Effector CD4-positive, alpha-beta T cell (primary cell): ENCODE measurements around the gene CLTB.
"Not testable (repeated sequence)": the region's sequence is repeated elsewhere in the genome, so short reads cannot be mapped to it uniquely, and the experiment has no call there.

Source experiments
- DNase-seq: peaks from one replicate; pipeline ENCODE4 v3.0.0-alpha.2; 2020
- total RNA-seq: gene quantifications from one replicate; lab custom pipeline; 2026; lab: John Stamatoyannopoulos, UW

The CLTB gene, protein sequence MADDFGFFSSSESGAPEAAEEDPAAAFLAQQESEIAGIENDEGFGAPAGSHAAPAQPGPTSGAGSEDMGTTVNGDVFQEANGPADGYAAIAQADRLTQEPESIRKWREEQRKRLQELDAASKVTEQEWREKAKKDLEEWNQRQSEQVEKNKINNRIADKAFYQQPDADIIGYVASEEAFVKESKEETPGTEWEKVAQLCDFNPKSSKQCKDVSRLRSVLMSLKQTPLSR
- 46.9 reads per million, percentile 67 among the genes with 10 or more reads in this experiment for total RNA-seq

DNA sequence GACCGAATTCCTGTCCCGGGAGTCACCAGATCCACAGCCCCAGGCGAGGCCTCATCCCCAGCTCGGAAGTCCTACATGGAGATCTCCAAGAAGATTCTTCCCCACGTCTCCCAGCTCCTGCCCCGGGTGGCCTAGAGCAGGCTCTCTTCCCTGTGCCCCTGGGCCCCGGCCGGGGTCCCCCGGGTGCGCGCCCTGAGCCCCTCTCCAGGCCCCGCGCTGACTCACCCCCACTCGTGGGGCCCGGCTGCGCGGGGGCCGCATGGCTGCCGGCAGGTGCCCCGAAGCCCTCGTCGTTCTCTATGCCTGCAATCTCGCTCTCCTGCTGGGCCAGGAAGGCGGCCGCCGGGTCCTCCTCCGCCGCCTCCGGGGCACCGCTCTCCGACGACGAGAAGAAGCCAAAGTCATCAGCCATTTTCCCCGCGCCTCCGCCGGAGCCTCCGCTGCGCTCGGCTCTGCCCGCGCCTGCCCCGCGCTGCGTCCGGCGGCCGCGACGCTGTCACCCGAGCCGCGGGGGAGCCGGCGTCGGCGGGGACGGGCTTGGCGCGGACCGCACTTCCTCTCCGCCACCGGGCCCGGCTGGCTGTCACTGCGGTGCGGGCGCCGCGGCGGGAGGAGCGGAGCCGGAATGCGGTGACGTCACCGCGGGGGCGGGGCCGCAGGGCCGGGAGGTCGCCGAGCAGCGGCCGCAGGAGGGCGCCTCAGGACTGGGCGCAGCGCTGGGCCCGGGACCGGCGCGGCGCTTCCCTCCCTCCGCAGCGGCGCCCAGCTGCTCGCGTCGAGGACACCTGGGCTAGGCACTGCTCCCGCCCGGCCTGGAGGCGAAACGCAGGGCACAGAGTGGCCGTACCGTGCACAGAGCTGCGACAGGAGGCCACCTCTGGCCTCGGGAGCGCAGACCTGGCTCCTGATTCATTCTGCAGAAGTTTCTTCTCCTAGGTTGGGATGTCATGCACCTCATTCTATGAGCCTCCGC, at the start of gene CLTB:
TSS of gene CLTB (minus strand) at position 588 of the 973 bp plus-strand sequence. CDS start at position 412, 176 bp downstream.
- DNase-seq, result peak; percentile 89

DNA sequence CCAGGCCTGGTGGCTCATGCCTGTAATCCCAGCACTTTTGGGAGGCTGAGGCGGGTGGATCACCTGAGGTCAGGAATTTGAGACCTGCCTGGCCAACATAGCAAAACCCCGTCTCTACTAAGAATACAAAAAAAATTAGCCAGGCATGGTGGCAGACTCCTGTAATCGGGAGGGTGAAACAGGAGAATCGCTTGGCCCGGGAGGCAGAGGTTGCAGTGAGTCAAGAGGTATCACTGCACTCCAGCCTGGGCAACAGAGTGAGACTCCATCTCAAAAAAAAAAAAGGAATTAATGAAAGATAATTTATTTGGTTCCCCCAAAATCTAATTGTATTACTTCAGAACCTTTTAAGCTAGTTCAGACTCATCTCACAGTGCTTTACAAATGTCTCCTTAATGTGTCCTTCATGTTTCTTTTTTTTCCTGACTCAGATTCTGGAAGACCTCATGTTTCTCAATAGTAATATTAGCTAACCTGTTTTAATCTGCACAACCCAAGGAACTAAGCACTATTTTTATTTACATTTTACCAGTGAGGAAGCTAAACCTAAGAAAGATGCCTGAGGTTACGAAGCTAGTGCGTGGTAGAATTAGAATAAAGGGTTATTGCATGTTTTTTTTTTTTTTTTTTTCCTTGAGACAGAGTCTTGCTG, 46.9 kb upstream of the CLTB start:
- no peak for DNase-seq

DNA sequence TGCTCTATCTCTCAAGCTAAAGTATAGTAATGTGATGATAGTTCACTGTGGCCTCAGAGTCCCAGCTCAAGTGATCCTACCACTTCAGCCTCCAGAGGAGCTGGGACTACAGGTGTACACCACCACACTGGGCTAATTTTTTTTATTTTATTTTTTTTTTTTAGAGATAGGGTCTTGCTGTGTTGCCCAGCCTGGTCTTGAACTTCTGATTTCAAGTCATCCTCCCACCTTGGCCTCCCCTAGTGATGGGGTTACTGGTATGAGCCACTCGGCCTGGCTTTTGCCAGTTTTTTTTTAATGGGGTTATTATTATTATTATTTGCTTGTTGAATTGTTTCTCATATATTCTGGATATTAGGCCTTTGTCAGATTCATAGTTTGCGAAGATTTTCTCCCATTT, 45.0 kb upstream of the CLTB start:
- DNase-seq, result no peak

DNA sequence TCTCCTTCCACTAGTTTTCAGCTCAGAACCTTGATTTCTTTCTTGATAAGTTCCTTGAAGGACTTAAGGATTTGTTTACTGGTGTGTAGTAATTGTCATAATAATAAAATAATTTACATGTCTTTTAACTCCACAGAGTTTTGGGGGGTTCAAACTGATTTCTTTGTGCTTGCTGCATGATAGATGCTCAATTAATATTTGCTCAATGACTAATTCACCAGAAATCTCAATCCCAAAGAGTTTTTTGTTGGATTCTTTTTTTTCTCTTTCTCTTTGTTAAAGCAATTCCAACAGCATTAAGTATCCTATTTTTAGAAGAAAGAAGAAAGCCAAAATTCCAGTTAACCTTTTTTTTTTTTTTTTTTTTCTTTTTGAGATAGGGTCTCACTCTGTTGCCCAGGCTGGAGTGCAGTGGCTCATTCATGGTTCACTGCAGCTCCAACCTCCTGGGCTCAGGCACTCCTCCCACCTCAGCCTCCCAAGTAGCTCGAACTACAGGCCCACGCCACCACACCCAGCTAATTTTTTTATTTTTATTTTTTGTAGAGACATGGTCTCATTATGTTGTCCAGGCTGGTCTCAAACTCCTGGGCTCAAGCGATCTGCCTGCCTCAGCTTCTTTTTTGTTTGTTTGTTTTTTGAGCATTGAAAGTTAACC, 42.7 kb upstream of the CLTB start:
- no peak for DNase-seq

DNA sequence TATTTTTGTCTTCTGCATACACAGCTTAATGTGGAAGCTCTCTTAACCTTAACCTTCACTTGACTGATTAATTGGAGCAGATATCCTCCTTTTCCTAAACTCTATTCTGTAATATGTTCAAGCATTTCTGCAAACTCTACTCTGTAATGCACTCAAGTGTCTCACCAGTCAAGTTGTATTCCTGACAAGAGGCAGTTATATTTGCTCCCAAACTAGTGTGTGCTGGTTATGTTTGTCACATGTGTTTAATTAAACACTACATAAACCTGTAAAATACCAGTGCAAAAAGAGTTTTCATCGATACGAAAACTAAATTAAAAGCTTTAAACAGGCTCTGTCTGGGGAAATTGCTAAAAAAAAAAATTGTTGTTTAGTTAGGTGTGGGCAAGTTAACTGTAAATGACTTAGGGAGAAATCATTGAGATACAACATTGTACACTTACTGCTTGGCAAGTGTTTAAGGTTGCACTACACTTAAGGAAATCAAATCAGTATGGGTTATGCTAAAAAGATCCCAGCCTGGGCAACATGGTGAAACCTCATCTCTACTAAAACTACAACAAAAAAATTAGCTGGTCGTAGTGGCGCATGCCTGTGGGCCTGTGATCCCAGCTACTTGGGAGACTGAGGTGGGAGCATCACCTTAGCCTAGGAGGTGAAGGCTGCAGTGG, 38.5 kb upstream of the CLTB start:
- DNase-seq, result no peak

DNA sequence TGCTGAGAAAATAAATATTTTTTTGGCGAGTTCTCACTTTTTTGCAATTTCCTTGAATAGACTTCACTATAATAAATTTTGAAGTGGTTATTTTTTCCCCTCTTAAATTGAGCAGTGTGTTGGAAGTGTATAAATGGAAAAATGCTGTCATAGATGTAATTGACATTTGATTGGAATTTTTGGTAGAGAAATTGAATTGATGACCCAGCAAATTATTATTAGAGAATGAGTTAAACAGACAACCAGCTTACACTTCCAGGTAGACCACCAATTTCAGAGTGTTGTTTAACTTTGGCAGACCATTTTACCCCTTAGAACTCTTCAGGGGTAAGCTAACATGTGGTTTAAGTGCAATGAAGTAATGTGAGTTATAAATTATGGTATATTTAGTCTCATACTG, 33.7 kb upstream of the CLTB start:
- DNase-seq, result no peak

DNA sequence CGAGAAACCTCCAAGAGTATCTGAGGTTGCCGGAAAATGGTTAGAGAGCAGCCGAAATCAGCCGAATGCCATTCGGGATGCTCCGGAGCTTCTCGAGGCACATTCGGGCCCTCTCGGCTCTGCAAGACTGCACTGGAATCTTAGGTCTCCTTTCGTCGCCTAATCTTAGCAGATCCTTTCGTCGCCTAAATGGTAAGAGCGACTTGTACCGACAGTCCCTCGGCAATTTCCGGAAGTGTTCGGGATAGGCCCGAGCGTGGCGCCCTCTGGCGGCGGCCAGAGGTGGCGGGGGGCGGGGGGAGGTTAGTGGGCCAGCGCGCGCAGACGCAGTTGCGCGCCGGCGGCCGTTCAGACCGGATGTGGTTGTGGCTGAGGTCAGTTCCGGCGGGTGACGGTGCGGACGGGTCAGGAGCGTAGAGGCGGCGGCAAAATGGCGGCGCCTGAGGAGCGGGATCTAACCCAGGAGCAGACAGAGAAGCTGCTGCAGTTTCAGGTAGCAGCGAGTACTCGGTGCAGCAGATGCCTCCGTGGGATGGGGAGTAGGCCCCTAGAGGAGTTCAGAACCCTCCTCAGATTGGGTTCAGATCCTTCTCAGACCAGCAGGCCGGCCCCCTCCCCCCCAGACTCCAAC, 31.8 kb upstream of the CLTB start, which contains the start of gene FAF2:
TSS of gene FAF2 (plus strand) at position 408 of the 631 bp plus-strand sequence. CDS start at position 431, 23 bp downstream.
- DNase-seq, result peak; percentile 95

DNA sequence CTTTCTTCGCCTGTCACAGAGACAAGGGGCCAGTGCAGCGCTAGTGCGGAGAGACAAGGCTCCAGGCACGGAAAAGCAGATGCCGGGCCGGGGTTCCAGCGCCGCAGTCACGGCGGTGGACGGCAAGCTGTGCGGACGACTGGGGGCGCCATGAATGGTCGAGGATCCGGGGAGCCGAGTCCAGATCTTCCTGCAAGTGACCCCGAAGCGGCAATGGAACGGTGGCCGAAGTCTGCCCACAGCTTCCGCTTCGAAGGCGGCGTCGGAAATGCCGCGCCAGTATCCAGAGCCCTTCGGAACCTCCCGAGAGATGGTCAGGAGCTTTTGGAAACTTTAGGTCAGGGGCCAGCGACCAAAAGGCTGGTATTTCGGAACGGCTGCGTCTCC, 31.2 kb upstream of the CLTB start:
- no peak for DNase-seq

DNA sequence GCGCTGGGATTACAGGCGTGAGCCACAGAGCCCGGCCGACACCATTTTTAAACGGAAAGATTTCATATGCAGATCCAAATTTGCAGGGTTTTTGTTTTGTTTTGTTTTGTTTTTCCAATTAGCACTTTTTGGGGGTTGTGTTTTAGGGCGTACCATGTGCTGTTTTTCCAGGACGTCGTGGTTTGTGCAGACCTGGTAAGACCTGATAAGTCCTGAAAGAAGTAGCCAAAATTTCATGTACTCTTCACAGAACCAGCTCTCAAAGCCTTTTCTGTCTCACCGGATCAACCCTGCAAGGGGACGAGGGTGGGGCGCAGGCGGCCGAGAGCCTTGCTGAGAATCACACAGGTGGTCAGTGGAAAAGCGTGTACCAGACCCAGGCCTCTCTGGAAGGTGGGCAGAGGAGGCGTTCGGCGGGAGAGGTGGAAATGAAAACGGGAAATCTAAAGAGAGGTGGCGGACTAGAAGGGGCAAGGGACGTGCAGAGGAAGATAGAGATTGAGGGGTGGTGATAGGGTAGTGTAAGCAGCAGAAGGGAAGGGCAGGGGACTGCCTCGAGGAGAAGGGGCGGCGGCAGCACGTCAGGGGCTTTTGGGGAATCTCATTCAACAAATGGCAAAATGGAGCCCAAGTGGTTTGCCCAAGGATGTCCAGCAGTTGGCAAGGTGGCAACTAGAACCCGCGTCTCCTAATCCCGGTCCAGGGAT, 30.7 kb upstream of the CLTB start:
- DNase-seq, result no peak

DNA sequence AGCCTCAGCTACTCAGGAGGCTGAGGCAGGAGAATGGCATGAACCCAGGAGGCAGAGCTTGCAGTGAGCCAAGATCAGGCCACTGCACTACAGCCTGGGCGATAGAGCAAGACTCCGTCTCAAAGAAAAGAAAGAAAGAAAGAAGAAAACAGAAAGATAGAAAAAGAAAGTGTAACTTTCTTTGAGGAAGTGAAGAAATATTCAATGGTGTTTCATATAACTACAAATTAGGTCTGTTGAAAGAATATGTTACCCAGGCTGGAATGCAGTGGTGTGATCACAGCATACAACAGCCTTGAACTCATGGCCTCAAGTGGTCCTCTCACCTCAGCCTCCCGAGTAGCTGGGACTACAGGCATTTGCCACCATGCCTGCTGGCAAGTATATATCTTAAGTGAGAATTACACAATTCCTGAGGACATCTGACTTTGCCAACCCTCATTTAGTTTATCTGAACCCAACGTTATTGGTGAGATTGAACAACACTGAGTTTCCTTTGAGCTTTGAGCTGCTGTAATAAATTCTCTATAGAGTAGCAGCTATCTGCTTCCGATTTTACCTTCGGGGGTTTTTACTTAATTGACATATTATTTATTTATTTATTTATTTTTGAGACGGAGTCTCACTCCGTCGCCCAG, 29.8 kb upstream of the CLTB start:
- no peak for DNase-seq

DNA sequence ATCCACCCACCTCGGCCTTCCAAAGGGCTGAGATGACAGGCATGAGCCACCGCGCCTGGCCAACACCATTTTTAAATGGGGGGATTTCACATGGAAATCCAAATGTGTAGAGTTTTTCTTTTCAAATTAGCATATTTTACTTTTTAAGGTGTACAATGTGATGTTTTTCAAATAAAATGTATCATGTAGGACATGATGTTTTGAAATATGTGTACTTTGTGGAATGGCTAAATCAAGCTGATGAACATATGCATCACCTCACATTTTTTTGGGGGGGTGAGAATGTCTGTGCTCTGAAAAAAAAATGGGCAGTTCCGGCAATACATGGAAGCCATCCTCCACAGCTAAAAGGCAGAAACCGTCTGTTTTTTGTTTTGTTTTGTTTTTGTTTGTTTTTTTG, 28.4 kb upstream of the CLTB start:
- DNase-seq, result no peak

DNA sequence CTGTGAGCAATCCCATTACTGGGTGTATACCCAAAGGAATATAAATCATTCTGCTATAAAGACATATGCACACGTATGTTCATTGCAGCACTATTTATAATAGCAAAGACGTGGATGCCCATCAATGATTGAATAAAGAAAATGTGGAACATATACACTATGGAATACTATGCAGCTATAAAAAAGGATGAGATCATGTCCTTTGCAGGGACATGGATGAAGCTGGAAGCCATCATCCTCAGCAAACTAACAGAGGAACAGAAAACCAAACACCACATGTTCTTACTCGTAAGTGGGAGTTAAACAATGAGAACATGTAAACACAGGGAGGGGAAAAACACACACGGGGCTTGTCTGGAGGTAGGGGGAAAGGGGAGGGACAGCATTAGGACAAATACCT, 26.6 kb upstream of the CLTB start:
- not testable (repeated sequence) for DNase-seq

DNA sequence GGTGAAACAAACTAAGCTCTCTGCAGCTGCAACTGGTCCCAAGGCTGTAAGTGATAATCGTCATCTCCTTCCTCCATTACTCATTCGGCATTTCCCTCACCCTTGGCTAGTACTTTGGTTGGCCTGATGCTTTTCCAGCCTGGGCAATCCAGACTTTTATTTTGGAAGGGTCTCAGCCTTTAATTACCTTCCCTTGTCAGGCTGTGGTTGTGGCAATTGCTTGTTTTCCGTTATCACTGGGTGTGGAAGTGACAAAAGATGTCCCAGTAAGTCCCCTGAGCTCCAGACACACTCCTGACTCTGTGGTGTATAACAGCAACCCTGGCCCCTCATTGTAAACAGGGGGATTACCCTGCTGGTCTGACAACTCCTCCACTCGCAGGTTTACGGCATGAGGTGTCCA, 25.6 kb upstream of the CLTB start:
- no peak for DNase-seq

DNA sequence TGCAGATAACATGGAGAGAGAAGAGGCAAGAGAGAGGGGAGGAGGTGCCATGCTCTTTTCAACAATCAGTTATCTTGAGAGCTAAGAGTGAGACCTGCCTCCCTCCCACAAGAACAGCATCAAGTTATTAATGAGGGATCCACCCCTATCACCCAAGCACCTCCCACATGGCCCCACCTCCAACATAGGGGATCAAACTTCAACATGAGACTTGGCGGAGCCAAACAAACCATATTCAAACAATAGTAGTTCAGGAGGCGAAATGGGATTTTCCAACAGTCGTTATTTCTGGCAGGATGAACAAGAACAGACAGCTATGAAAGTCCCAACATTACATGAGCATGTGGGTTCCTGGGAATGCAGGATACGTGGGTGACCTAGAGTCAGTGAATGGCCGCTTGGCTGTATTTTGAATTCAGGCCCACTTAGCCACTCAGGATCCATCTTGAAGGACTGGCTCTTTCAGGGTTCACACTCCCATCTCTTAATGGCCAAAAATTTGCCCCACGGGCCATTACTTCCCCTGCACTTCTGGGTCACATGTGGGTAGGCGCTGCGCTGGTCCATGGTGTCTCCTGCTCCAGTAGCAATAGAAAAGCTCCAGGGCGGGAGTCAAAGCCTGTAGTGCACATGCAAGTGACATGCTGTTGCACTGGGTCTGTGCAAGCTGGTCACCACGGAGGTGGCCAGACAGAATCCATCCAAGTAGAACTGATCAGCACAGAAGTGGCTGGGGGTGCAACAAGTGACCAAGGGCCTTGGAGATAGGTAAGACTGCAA, 24.8 kb upstream of the CLTB start:
- no peak for DNase-seq

DNA sequence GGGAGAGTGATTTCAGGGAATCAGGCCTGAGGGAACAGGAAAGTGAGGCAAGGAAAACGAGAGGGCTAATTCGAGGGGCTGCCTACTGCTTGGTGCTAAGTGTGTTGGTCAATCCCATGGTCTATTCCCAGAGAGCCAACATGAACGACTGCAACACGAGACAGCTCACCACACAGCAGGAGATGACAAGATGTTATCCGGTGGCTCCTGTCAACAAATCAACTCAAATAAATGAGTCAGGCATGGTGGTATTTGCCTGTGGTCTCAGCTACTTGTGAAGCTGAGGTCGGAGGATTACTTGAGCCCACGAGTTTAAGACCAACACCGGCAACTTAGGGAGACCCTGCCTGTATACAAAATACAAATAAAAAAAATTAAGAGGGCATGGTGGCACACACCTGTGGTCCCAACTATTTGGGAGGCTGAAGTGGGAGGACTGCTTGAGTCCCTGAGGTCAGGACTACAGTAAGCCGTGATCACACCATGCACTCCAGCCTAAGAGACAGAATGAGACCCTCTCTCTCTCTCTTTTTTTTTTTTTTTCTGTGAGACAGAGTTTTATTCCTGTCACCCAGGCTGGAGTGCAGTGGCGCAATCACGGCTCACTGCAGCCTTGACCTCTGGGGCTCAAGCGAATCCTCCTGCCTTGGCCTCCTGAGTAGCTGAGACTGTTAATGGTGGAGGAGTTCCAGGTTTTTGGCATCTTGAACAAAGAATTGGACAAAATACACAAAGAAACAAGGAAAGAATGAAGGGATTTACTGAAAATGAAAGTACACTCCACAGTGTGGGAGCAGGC, 22.8 kb upstream of the CLTB start:
- DNase-seq, result no peak

DNA sequence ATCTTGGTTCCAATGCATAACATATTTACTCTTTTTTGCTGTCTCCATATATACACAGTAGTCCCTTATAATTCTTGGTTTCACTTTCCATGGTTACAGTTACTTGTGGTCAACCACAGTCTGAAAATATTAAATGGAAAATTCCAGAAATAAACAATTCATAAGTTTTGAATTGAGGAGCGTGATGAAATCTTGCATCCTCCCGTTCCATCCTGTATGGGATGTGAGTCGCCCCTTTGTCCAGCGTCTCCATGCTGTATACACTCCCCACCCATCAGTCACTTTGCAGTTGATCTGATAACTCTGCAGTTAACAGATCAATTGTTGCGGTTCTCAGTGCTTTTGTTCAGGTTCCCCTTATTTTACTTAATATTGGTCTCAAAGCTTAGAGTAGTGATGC, 20.3 kb upstream of the CLTB start:
- DNase-seq, result no peak

DNA sequence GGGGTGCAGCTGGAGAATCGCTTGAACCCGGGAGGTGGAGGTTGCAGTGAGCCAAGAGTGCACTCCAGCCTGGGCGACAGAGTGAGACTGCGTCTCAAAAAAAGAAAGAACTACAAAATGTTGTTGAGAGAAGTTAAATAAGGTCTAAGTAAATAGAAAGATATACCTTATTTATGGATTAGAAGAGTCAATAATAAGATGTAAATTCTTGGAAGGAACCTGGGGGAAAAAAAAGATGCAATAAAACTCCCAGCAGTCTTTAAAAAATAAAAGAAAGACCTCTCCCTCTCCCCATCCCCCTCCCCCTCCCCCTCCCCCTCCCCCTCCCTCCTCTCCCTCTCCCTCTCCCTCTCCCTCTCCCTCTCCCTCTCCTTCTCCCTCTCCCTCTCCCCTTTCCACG, 16.4 kb upstream of the CLTB start:
- no peak for DNase-seq

DNA sequence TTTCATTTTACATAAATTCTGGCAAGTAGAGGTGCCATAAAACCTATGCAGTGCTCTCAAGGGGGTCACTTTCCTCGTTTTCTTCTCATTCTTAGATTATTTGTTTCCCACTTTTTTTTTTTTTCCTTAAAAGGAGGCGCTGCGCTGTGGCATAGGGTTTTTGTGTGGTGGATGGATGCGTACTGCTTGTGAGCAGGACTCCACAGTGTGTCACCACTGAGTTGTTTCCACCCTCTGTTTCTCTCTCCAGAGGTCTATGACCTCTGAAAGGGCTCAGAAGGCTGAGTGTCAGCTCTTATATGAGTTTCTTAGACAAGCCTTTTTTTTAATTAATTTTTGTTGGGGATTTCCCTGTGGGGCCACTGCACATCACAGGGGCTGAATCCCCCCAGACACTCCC, 13.6 kb upstream of the CLTB start:
- no peak for DNase-seq

DNA sequence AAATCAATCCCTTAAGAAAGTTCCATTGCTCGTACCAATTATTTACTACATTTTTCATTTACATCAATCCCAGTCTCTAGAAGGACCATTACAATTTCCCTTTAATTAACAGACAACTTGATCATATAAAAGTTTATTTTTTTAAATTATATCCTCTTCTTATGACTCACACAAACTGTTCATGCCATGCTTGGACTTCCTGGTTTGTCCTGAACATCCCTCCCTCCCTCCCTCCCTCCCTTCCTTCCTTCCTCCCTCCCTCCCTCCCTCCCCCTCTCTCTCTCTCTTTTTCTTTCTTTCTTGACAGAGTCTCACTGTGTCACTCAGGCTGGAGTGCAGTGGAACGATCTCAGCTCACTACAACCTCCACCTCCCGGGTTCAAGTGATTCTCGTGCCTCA, 11.6 kb upstream of the CLTB start:
- DNase-seq, result no peak
